HG03175 (cell line): Measurements from ENCODE around the gene PRPS2.

ENCODE experiments used
- ATAC-seq: cut with Tn5 transposase; IDR thresholded peaks from one replicate; pipeline ENCODE4 v1.9.1; 2021; ENCODE audit warnings: mild to moderate bottlenecking, moderate library complexity; ENCODE audit not compliant: unreplicated experiment

PRPS2 gene

DNA sequence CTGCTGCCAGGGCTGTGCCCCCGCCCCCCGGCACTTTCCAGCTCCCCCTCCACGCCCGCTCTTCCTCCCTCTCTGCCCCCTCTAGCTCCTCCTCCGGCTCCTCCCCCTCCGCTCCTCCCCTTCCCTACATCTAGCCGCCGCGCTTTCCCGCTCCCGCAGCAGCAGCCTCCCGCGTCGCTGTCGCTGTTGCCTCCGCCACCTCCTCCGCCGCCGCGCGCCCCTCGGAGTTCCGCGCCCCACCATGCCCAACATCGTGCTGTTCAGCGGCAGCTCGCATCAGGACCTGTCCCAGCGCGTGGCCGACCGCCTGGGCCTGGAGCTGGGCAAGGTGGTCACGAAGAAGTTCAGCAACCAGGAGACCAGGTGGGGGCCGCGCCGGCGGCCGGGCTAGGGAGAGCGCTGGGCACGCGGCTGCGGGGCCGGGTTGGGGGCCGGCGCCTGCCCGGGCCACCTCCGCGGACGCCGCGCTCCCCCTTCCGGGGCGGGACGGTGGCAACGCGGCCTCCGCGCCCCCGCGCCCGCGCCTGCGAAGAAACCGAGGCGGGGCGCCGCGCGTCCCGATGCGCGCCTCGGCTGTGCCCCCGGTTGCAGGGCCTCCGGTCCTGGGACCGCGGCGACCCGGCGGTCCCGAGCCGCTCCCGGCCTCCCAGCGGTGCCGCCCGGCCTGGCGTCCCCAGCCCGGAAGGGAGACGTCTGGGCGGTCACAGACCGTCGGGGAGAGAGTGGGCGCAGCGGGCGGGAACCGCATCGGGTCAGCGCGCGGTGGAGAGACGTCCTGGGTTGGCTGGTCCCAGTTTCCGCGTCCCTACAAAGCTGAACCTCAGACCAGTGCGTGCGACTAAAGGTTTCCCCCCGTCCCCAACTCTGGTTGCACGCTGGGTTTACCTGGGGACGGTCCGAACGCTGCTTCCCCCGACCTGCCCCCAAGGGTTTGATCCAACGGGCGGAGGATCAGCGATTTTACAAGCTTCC is at the start of gene PRPS2:
Gene PRPS2 (plus strand): TSS at position 156 of the 972 bp plus-strand sequence. CDS start 86 bp downstream, at position 242.
- peak; percentile 78 for ATAC-seq

DNA sequence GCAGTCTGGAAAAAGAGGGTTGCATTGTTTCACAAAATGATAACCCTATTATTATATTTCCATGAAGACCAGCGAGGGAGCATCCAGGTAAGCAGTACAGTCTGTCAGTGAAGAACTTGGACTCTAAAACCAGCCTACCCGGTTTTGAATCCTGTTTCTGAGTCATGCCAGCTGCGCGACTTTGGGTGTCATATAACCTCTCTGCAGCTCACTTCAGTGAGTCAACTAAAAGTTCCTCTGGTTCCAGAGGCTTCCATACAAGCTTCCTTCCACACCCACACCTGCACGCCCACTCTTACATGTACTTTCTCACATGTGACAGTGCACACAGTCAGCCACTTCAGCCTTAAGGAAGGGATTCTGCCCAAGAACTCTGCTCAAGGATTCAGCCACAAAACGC is 49.8 kb upstream of the PRPS2 start:
- no peak for ATAC-seq

DNA sequence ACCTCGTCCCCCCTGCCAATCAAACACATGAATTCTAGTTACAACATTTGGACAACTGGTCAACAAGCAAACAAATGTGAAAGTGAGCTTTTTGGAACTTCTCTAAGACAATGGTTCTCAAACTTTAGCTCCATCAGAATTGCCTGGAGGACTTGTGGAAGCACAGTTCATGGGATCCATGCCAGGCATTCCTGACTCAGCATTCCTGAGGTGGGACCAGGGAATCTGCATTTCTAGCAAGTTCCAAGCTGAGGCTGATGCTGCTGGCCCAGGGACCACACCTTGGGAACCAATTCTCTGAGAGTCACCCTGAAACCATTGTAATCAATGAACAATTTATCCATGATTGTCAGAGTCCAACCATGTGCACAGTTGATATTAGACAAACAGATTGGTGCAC is 43.8 kb upstream of the PRPS2 start:
- ATAC-seq, result no peak

DNA sequence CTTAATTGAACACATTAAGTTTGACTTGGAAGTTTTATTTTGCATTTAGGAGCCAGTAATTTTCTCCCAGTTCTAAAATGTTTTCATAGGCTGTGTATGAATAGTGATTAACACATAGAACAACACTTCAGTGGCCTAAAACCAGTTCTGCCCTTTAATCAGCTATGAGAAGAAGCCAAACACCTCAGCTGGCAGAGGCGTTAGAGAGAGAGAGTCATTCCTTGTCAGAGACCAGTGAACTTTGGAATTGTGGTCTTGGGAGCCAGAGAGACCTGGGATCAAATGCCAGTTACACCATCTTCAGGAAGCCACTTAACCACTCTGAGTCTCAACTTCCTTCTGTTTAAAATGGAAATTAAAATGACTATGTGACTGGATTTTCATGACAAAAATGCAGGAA is 39.3 kb upstream of the PRPS2 start:
- ATAC-seq, result no peak

DNA sequence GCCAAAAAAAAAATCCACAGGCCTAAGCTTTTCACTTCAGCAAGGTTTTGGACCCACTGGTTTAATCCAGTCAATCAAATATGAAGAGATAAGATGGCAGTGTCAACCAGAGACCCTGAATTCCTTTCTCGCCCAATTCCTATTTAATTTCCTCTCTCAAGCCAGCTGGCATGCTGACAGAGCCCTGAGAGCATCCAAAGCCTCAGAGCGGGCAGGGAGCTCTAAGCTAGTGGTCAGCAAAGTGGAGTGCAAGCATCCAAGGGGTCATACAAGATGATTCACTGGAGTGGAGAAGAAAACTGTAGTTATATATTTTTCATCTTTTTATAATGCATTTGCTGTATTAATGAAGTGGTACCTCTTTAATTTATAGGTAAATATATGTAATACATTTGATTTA is 37.8 kb upstream of the PRPS2 start:
- no peak for ATAC-seq

DNA sequence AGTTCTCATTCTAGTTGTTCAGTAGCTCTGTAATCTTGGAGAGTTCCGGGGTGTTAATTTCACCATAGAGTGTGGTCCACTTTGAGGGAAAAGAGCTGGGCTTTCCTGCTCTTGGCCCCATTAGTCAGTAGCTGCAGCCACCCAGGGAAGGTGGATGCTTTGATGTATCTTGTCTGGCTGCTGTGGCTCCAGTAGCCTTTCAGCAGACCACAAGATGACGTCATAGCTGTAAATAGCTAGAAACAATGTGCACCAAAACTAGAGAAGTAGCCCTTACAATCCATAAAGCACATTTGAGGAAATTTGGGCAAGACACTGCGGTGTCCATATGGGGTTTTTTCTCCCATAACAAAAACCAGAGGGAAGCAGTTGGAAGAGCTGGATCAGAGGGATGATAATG is 32.9 kb upstream of the PRPS2 start:
- no peak for ATAC-seq

DNA sequence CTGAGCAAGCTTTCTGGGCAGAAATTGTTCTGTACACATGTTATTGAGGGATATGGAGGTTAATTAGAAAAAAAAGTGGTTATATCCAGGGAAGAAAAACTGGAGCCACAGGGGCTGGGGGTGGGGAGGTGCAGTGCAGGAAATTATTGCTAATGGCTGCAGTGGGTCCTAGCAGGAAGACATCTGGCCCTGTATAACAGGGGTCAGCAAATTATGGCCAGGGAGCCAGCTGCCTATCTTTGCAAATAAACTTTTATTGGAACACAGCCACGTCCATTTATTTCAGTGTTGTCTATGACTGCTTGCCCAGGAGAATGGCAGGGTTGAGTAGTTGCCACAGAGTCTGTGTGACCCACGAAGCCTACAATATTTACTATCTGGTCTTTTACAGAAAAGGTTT is 23.4 kb upstream of the PRPS2 start:
- no peak for ATAC-seq

DNA sequence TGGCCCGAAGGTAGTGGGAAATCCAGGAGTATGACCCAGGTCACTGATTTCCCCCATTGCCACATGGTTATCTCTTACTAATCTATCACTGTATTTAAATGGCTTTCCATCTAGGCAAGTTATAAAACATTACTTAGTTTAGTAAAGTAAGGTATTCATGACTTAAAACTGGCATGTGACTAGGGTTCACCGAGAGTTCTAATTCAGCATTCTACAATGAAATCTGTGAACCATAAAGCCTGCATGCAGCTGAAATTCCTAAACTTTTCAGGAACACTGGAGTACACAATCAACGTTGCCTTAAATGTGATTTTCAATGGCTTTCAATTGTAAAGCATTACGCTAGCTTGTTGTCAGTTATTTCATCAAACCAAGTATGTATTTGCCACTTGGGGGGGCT is 22.7 kb upstream of the PRPS2 start:
- ATAC-seq, result no peak

DNA sequence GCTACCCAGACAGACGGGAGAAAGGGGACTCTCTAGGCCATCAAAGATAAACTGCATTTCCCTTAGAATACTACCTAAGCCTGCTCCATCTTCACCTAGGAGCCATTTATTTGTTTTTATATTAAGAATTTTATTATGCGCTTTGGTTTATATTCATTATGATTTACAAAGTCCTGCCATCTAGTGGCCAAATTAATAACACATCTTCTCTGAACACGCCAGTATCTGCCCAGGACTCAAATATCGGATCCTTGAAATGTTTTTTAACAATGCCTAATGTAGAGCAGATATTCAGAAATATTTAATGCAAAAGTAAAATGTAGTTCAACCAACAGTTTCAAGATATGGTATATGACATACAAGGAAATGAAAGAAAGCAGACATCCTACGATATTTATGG is 20.8 kb upstream of the PRPS2 start:
- no peak for ATAC-seq

DNA sequence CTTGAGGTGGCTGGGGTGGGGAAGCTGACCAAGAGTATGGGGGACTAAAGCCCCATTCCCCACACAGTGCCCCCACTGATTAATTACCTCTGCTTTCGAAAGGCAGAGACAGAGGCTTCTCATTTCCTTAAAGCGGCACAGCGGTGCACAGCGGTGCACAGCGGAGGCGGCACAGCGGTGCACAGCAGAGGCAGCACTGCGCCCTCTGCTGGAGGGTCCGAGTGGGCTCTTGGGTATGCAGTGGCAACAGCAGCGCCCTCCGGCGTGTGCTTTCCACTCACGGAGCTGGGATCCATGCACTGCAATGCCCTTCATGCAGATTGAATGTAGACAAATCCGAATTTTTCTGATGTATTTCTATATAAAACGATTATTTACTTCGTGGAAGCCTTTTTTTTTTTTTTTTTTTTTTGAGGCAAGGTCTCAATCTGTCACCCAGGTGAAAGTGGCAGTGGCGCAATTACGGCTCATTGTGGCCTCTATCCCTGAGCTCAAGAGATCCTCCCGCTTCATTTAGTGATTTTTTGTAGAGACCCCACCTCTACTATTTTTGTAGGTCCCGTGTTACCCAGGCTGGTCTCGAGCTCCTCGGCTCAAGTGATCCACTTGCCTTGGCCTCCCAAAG is 19.7 kb upstream of the PRPS2 start:
- ATAC-seq, result peak; percentile 100

DNA sequence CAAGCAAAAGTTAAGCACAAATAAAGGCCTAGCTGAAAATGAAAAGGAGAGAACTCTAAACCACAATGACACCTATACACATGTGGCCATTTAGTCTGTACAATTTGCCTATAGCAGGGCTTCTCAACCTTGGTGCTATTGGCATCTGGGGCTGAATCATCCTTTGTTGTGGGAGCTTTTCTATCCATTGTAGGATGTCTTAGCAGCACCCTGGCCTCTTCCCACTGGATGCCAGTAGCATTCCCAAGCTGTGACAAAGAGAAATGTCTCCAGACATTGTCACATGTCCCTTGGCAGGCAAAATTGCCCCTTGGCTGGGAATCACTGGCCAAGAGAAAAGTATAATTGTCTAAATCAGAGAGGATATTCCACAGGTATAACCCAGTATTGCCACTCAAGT is 13.5 kb upstream of the PRPS2 start:
- ATAC-seq, result no peak

DNA sequence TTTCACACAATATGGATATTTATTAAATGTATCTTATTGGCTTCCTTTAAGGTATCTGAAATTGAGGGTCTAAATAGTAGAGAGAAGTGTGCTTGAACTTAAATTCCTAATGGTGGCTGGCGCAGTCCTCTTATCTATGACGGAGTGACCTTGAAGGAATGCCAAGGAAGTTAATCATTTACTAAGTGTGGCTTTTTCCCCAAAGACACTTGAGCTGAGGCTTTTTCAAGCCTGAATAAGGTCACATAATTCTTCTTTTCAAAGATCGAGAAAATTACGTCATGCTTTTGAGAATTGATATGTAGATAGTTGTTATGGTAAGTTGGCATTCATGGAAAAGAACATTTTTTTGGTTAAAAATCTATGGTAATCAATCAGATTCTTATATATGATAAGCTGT is 11.7 kb upstream of the PRPS2 start:
- no peak for ATAC-seq

DNA sequence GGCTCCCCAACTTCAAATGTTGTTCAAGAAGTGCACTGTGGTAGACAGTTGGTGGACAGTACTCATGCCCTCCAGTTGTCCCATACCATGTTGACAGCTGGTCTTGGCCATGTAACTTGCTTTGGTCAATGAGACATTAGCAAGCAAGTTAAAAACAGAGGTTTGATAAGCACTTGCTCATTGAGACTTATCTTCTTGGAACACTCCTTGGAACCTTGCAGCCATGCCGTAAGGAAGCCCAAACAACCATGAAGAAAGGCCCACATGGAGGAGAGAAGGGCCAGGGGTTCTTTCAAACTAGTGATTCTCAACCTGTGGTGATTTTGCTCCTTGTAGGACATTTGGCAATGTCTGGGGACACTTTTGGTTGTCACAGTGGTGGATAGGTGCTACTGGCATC is 2.6 kb upstream of the PRPS2 start:
- ATAC-seq, result no peak

DNA sequence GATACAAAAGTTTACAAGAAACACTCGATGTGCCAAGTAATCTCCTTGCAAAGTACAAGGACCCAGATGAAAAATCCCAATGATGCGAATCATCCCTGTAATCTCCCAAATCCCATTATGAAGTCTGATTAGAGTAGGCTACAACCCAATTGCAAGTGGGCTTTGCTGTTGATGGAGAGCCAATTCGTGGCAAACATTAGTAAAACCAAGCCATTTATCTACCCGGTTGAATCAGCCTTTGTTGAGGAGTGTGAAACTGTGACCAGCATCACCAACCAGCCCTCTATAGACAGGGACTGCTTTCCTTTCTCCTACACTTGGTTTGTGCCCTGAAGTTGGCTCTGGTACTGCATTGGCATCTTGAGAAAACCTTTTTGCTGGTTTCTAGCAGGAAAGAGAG is 1.2 kb upstream of the PRPS2 start:
- ATAC-seq, result no peak

DNA sequence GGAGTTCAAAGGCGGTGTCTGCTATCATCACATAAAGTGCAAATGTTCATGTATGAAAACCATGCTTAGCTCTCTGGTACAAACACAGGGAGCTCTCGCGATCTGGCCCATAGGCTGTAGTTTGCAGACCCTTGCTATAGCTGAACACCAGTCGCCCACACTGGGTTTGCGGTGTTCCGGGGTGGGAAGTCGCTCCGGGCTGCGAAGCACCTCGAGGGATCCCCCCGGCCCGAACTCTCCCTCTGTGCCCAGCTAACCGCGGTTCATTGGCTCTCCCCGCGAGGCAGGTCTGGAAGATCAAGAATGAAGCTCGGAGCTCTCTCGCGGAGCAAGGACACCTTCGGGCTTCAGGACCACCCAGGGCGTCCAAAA is 341 bp upstream of the PRPS2 start:
- ATAC-seq, result peak; percentile 19

DNA sequence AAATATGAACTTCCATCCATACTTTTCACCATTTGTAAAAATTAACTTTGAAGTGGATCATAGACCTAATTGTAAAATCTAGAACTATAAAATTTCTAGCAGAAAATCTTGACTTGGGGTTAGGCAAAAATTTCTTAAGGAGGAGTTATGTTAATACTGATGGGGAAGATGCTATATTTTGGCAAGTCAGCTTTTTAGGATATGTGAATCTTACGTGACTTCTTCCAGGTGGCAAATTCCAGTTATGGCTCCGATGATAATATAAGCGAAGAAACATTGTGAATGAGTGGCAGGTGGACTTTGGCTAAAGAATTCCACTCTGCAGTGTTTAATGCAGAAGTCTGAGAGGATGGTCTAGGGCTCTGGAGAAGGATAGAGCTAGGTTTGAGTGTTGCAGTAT is 1.5 kb downstream of the PRPS2 start:
- ATAC-seq, result no peak

DNA sequence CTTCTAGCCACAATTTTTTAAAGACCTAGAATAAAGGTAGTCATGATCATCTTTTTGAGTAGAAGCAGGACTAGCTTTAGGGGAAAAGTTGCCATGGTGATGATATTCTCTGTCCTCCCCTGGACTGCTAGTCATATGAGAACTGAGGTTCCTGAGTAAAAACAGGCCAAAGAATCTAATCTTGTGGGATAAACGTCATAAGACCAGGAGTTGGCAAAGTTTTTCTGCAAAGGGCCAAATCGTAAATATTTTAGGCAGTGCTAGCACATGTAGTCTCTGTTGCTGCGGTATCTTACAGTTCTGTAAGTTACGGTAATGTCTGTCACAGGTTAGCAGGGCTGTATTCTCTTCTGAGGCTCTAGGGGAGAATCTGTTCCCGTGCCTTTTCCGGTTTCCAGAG is 3.4 kb downstream of the PRPS2 start:
- ATAC-seq, result no peak

DNA sequence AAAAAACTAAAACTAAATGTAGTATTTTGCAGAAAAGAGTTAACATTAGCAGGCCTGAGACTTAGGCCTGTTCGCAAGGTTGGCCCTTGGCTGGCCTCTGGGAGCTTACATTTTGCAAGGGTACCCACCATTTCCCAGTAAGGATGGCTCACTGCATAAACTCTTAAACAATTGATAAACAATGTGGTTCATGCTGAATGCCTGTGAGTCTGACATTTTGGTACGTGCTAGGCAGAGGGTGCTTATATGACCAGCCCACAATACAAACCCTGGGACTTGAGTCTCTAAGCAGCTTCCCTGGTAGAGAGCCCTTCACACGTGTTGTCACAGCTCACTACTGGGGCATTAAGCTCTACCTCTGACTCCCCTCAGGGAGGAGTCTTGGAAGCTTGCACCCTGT is 7.4 kb downstream of the PRPS2 start:
- ATAC-seq, result no peak

DNA sequence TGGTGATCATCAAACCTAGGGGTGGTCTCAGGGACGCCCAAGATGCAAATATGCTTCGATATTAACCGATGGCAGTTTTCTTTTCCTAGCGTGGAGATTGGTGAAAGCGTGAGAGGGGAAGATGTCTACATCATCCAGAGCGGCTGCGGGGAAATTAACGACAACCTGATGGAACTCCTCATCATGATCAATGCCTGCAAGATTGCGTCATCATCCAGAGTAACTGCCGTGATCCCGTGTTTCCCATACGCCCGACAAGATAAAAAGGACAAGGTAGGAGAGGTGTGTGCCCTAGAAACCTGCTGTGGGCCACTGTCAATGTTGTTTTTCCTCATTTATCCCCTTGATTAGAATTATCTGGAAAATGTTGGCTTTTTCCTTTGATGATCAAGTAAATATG is 7.9 kb downstream of the PRPS2 start:
- no peak for ATAC-seq

DNA sequence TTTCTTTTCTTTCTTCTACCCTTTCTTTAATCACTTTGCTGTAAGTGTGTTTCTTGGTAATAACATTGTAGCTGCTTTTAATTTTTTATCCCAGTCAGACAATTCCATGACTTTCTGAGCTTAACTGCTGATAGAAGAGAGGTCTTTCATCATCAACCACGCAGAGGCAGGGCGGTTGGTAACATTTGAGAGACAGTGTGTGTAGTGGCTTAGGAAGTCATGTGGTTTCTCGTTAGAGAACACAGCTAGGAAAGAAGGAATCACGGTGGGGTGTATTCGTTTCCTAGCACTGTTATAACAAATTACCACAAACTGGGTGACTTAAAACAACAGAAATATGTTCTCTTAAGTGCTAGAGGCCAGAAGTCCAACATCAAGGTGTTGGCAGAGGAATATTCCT is 11.5 kb downstream of the PRPS2 start:
- no peak for ATAC-seq

DNA sequence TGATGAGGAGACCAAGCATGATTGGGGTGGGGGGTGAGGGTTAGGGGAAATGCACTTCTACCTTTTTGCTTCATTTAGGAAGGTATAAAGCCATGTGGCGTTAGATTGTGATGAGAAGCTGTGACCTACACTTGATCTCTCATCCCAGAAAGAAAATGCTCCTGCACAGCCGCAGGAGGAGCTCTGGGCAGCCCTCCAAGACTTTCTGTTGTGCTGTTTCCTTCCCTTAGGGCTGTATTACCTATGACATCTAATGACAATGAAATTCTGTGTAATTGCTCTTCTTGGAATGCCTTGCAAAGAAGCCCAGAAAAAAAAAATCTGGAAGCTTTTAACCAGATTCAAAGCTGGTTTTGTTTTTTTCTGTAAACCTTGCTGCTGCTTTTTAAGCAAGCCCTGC is 13.4 kb downstream of the PRPS2 start:
- no peak for ATAC-seq

DNA sequence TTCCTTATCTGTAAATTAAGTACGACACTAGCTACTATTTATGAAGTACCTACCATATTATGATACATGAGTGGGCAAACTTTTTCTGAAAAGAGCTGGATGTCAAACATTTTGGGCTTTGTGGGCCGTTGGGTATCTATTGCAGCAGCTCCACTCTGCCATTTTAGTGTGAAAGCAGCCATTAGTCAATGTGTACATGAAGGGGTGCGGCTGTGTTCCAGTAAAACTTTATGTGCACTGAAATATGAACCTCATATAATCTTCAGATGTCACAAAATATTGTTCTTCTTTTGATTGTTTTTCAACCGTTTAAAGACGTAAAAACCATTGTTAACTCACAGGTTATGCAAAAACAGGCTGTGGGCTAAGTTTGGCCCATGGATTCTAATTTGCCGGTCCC is 14.1 kb downstream of the PRPS2 start:
- no peak for ATAC-seq
